SK-N-SH (cell line): Measurements from ENCODE around the gene S100A5. TPM values are rescaled to one million over a fixed set of nuclear protein-coding genes. Genes with fewer than 3 reads are reported as not detected.

Experiments
- CTCF ChIA-PET: fragments of 300-600, 350-600 bp; formaldehyde crosslinking; extraction: SDS; loops from one replicate; lab custom pipeline; 2021; lab: Yijun Ruan, JAX
- POLR2A ChIA-PET: fragments of 350-600 bp; sonication (Branson Sonifier 250); formaldehyde crosslinking; extraction: SDS; loops from one replicate; lab custom pipeline; 2020; ENCODE audit warnings: antibody characterized with exemption, inconsistent platforms; lab: Yijun Ruan, JAX
- DNase-seq: peaks from one replicate; pipeline ENCODE4 v3.0.0; 2012
- H2AFZ ChIP-seq: fragments of 200-600 bp; sonication (generic); 2 replicates; pipeline ENCODE4 v1.8.1; 2016; ENCODE audit warnings: antibody characterized with exemption, mild to moderate bottlenecking, low read depth
- H3F3A ChIP-seq: fragments of 200-600 bp; sonication (generic); replicated peaks from 2 replicates; pipeline ENCODE3; 2016; ENCODE audit warnings: antibody characterized with exemption, mild to moderate bottlenecking; ENCODE audit not compliant: insufficient read depth
- H3K27ac ChIP-seq, 2 experiments: fragments of 200-500 bp in 1 of 2; fragments of 200-600 bp in 1 of 2; sonication (Bioruptor generic) in 1 of 2; sonication (generic), shearing (Covaris generic) in 1 of 2; 2 replicates each; pipeline versions ENCODE4 v1.5.1 to v1.6.1; 2014 to 2016; ENCODE audit warnings: low read depth in 2 of 2, inconsistent platforms in 1 of 2, low read length in 1 of 2, mild to moderate bottlenecking in 1 of 2, mixed read lengths in 1 of 2
- H3K27me3 ChIP-seq: fragments of 200-600 bp; sonication (generic), shearing (Covaris generic); 2 replicates; pipeline ENCODE4 v1.6.1; 2016; ENCODE audit warnings: mixed run types; ENCODE audit not compliant: insufficient read depth
- H3K36me3 ChIP-seq, 2 experiments: fragments of 200-500 bp in 1 of 2; fragments of 200-600 bp in 1 of 2; sonication (Bioruptor generic) in 1 of 2; sonication (generic) in 1 of 2; replicated peaks in 1 of 2; 2 replicates each; pipeline versions ENCODE3 to v1.5.1; 2014 to 2016; ENCODE audit warnings: low read length in 1 of 2, mild to moderate bottlenecking in 1 of 2; ENCODE audit not compliant: insufficient read depth in 2 of 2, control insufficient read depth in 1 of 2
- H3K4me1 ChIP-seq, 2 experiments: fragments of 200-500 bp in 1 of 2; fragments of 200-600 bp in 1 of 2; sonication (Bioruptor generic) in 1 of 2; sonication (generic), shearing (Covaris generic) in 1 of 2; 2 replicates each; pipeline versions ENCODE4 v1.5.1 to v1.6.1; 2014 to 2016; ENCODE audit warnings: low read depth in 1 of 2, low read length in 1 of 2, mixed run types in 1 of 2; ENCODE audit not compliant: insufficient read depth in 2 of 2, control insufficient read depth in 1 of 2
- H3K4me2 ChIP-seq: fragments of 200-600 bp; sonication (generic), shearing (Covaris generic); 2 replicates; pipeline ENCODE4 v1.6.1; 2017; ENCODE audit warnings: mixed run types
- H3K4me3 ChIP-seq, 2 experiments: fragments of 200-500 bp in 1 of 2; fragments of 200-600 bp in 1 of 2; sonication (Bioruptor generic) in 1 of 2; sonication (generic), shearing (Covaris generic) in 1 of 2; 2 replicates each; pipeline versions ENCODE4 v1.5.1 to v1.8.1; 2014 to 2016; ENCODE audit warnings: low read depth in 2 of 2, inconsistent platforms in 1 of 2, low read length in 1 of 2, mild to moderate bottlenecking in 1 of 2, mixed read lengths in 1 of 2, moderate library complexity in 1 of 2
- H3K79me2 ChIP-seq: fragments of 200-600 bp; sonication (generic); 2 replicates; pipeline ENCODE4 v1.8.1; 2017; ENCODE audit warnings: mild to moderate bottlenecking; ENCODE audit not compliant: insufficient read depth
- H3K9ac ChIP-seq: fragments of 200-600 bp; sonication (generic); 2 replicates; pipeline ENCODE4 v1.6.1; 2017; ENCODE audit warnings: mixed run types
- H3K9me2 ChIP-seq: fragments of 200-600 bp; sonication (generic); 2 replicates; pipeline ENCODE4 v1.6.1; 2017; ENCODE audit warnings: mixed run types
- H3K9me3 ChIP-seq: fragments of 200-600 bp; sonication (generic); 2 replicates; pipeline ENCODE4 v1.6.1; 2017; ENCODE audit warnings: mixed run types, mild to moderate bottlenecking, moderate library complexity
- H4K20me1 ChIP-seq: fragments of 200-600 bp; sonication (generic); 2 replicates; pipeline ENCODE4 v1.6.1; 2017; ENCODE audit warnings: mild to moderate bottlenecking, mixed run types; ENCODE audit not compliant: insufficient read depth
- EP300 ChIP-seq, 2 experiments: IDR thresholded peaks; 2 replicates each; pipeline versions ENCODE4 v1.4.0 to v1.6.1; 2012; ENCODE audit warnings: borderline replicate concordance in 1 of 2, low read depth in 1 of 2, low read length in 1 of 2
- EZH2phosphoT487 ChIP-seq: fragments of 200-600 bp; sonication (generic); IDR thresholded peaks from 2 replicates; pipeline ENCODE4 v1.6.1; 2017; ENCODE audit warnings: low read depth, mixed run types, mild to moderate bottlenecking, antibody characterized with exemption, moderate library complexity, borderline replicate concordance
- FOXJ3 ChIP-seq: sonication (generic); formaldehyde crosslinking; IDR thresholded peaks from 2 replicates; pipeline ENCODE4 v1.5.1; 2020; ENCODE audit warnings: mild to moderate bottlenecking, missing genetic modification reagents
- FOXM1 ChIP-seq: IDR thresholded peaks from 2 replicates; pipeline ENCODE4 v1.4.0; 2012; ENCODE audit warnings: low read depth, mild to moderate bottlenecking
- JUND ChIP-seq: IDR thresholded peaks from 2 replicates; pipeline ENCODE4 v1.4.0; 2012
- MAX ChIP-seq: IDR thresholded peaks from 2 replicates; pipeline ENCODE4 v1.4.0; 2012; ENCODE audit warnings: low read depth
- MXI1 ChIP-seq: IDR thresholded peaks from 2 replicates; pipeline ENCODE4 v1.6.1; 2012; ENCODE audit warnings: mild to moderate bottlenecking, low read depth, low read length, improper control_type of control experiment
- NFIC ChIP-seq: IDR thresholded peaks from 2 replicates; pipeline ENCODE4 v1.4.0; 2012; ENCODE audit warnings: borderline replicate concordance
- NRF1 ChIP-seq: IDR thresholded peaks from 2 replicates; pipeline ENCODE4 v1.6.1; 2012; ENCODE audit warnings: low read depth, mild to moderate bottlenecking, low read length
- PBX3 ChIP-seq: IDR thresholded peaks from 2 replicates; pipeline ENCODE4; 2012
- POLR2AphosphoS5 ChIP-seq: IDR thresholded peaks from 2 replicates; pipeline ENCODE4 v1.6.1; 2012; ENCODE audit warnings: low read depth, low read length
- RAD21 ChIP-seq: IDR thresholded peaks from 2 replicates; pipeline ENCODE4 v1.6.1; 2012; ENCODE audit warnings: mild to moderate bottlenecking, low read length
- RCOR1 ChIP-seq: fragments of 150-350 bp; IDR thresholded peaks from 2 replicates; pipeline ENCODE4 v1.6.1; 2017; ENCODE audit warnings: antibody characterized with exemption, low read length
- RXRA ChIP-seq: IDR thresholded peaks from 2 replicates; pipeline ENCODE4 v1.4.0; 2012; ENCODE audit warnings: low read depth, mild to moderate bottlenecking, borderline replicate concordance
- SMC3 ChIP-seq: IDR thresholded peaks from 2 replicates; pipeline ENCODE4 v1.6.1; 2012; ENCODE audit warnings: low read depth, low read length, improper control_type of control experiment
- TAF1 ChIP-seq: IDR thresholded peaks from 2 replicates; pipeline ENCODE4 v1.6.1; 2012; ENCODE audit warnings: low read depth, mild to moderate bottlenecking, low read length, moderate library complexity, borderline replicate concordance
- USF1 ChIP-seq: IDR thresholded peaks from 2 replicates; pipeline ENCODE4 v1.4.0; 2012; ENCODE audit warnings: low read depth, borderline replicate concordance
- USF2 ChIP-seq: fragments of 150-350 bp; IDR thresholded peaks from 2 replicates; pipeline ENCODE4 v1.6.1; 2017; ENCODE audit warnings: antibody characterized with exemption, low read length, low read depth, borderline replicate concordance
- ZBTB33 ChIP-seq: IDR thresholded peaks from 2 replicates; pipeline ENCODE4 v1.4.0; 2012; ENCODE audit warnings: low read depth, borderline replicate concordance
- WGBS: methylation state at CpG from one replicate; pipeline ENCODE4 v1.1.6; 2017; ENCODE audit warnings: low lambda C conversion rate; 5-methylcytosine and 5-hydroxymethylcytosine counted together
- polyA plus RNA-seq, 3 experiments: library from polyadenylated mRNA; depleted of rRNA; stranded (reverse); fragments of >200 nt; gene quantifications; 2 replicates each; pipeline ENCODE4 v1.2.3, GENCODE V29; 2012

S100A5 gene
- polyA plus RNA-seq, 1 of the 3 experiments (the other 2 are of a cell fraction), result 0.15 TPM

- peak overlapping the region; percentile 24; the same call in 1 of the 2 replicates for H3K9ac ChIP-seq
- no peaks in the 10 kb centered on the region for H4K20me1 ChIP-seq
- WGBS, result 85% methylated on average over 9 of the region's 11 CpGs
- no peak for TF ChIP-seq JUND
- no peak for TF ChIP-seq RAD21
- no peak for TF ChIP-seq USF2
- no peak for TF ChIP-seq FOXJ3
- no peak for TF ChIP-seq EZH2phosphoT487
- no peak for TF ChIP-seq PBX3
- no peak for TF ChIP-seq MXI1
- no peak for TF ChIP-seq NFIC
- no peak for TF ChIP-seq FOXM1
- TF ChIP-seq, all 33 proteins: peak for 0
- ChIA-PET POLR2A (no interaction called here), CTCF (interaction anchor here (0.8 to 18.0 kb wide), 10 partner anchors 10 to 170 kb away, joined by 3 to 283 read pairs (median 5); partner anchors contain the start of gene S100A14)
- H3K36me3 ChIP-seq, result no peaks in the 10 kb centered on the region
- no peaks in the 10 kb centered on the region for H3K9me2 ChIP-seq
- no peak for DNase-seq
- peaks cover 4 to 20% of the 10 kb centered on the region in 2 experiments; a peak in 3 of 4 replicates for H3K4me1 ChIP-seq
- H3K79me2 ChIP-seq, result no peaks in the 10 kb centered on the region
- H2AFZ ChIP-seq, result peak overlapping the region; percentile 14; the same call in 1 of the 2 replicates
- H3K27me3 ChIP-seq, result no peaks in the 10 kb centered on the region
- H3K9me3 ChIP-seq, result no peaks in the 10 kb centered on the region
- peak overlapping the region; percentile 57 for H3K4me2 ChIP-seq
- H3K27ac ChIP-seq, result peak overlapping the region in 1 of 2 experiments; percentile 86; a peak in 2 of 4 replicates
- no peak overlapping the region for H3K4me3 ChIP-seq
- peaks cover 26% of the 10 kb centered on the region for H3F3A ChIP-seq
Measured at GRCh38 chr1:153507926-153508583, 32.7 kb downstream of the S100A5 start.

- Histone ChIP-seq H3K27ac (peak overlapping the region; percentile 50 to 86), H3K79me2 (no peaks in the 10 kb centered on the region), H3K4me2 (peak overlapping the region; percentile 57), H3F3A (peaks cover 26% of the 10 kb centered on the region), H3K9ac (peak overlapping the region; percentile 24; the same call in 1 of the 2 replicates), H3K4me1 (peaks cover 7 to 20% of the 10 kb centered on the region in 2 experiments; a peak in 3 of 4 replicates), H3K4me3 (no peak overlapping the region), H2AFZ (peak overlapping the region; percentile 58; the same call in 1 of the 2 replicates), H3K27me3 (no peaks in the 10 kb centered on the region), H3K36me3 (no peaks in the 10 kb centered on the region), H4K20me1 (no peaks in the 10 kb centered on the region), H3K9me3 (no peaks in the 10 kb centered on the region), H3K9me2 (no peaks in the 10 kb centered on the region)
- CTCF ChIA-PET, result interaction anchor here (3.8 to 18.0 kb wide), 2 partner anchors 12 to 64 kb away, joined by 22 to 283 read pairs; no protein-coding TSS in a partner anchor
- WGBS, result 43% methylated on average over 7 of the region's 7 CpGs
- POLR2A ChIA-PET, result no interaction called here
- DNase-seq, result no peak
- peak; percentile 96 for TF ChIP-seq NFIC
- TF ChIP-seq RCOR1, result no peak
- no peak for TF ChIP-seq ZBTB33
- no peak for TF ChIP-seq NRF1
- no peak for TF ChIP-seq SMC3
- peak; percentile 73 for TF ChIP-seq PBX3
- TF ChIP-seq TAF1, result peak; percentile 57; the same call in 1 of the 2 replicates
- TF ChIP-seq FOXJ3, result no peak
- peak; percentile 87 for TF ChIP-seq MAX
- peak in 1 of 2 experiments; percentile 85; a peak in 2 of 4 replicates for TF ChIP-seq EP300 (IDR thresholded peaks at IDR 0.05; ENCODE audit: borderline replicate concordance in 1 of 2, low read depth in 1 of 2, low read length in 1 of 2)
- peak; percentile 61; the same call in 1 of the 2 replicates for TF ChIP-seq POLR2AphosphoS5
- TF ChIP-seq USF1, result peak; percentile 66
- TF ChIP-seq RXRA, result peak; percentile 99
Measured at GRCh38 chr1:153506831-153507413, 33.8 kb downstream of the S100A5 start.
